ENCODE results near the gene COL6A1.

- TF ChIP-seq, protein P1, sequence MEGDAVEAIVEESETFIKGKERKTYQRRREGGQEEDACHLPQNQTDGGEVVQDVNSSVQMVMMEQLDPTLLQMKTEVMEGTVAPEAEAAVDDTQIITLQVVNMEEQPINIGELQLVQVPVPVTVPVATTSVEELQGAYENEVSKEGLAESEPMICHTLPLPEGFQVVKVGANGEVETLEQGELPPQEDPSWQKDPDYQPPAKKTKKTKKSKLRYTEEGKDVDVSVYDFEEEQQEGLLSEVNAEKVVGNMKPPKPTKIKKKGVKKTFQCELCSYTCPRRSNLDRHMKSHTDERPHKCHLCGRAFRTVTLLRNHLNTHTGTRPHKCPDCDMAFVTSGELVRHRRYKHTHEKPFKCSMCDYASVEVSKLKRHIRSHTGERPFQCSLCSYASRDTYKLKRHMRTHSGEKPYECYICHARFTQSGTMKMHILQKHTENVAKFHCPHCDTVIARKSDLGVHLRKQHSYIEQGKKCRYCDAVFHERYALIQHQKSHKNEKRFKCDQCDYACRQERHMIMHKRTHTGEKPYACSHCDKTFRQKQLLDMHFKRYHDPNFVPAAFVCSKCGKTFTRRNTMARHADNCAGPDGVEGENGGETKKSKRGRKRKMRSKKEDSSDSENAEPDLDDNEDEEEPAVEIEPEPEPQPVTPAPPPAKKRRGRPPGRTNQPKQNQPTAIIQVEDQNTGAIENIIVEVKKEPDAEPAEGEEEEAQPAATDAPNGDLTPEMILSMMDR (conservative IDR thresholded peaks at IDR 0.05; ENCODE audit: low read depth, low read length) = no peak
- no peak for TF ChIP-seq EZH2 (IDR thresholded peaks at IDR 0.05; ENCODE audit: borderline replicate concordance, low read depth, low read length, poor library complexity, severe bottlenecking)
These were observed 47.8 kb downstream of the COL6A1 start for GRCh38 chr21:46029186-46029924.
